K562 (cell line): Measurements from ENCODE around the gene PEX13. TPM values are rescaled to one million over a fixed set of nuclear protein-coding genes. Genes with fewer than 3 reads are reported as not detected.

Experiments used
- ATF1 ChIP-seq, 2 experiments: fragments of 450-650 bp in 1 of 2; IDR thresholded peaks; 2 replicates each; pipeline ENCODE4 v1.6.1; 2016; ENCODE audit warnings: missing compliant biosample characterization in 1 of 2, missing genetic modification characterization in 1 of 2
- CREM ChIP-seq: IDR thresholded peaks from 2 replicates; pipeline ENCODE4 v1.6.1; 2014; ENCODE audit warnings: antibody characterized with exemption, low read depth
- EP300 ChIP-seq: IDR thresholded peaks from 2 replicates; pipeline ENCODE4 v1.6.1; 2012; ENCODE audit warnings: low read length, improper control_type of control experiment
- GTF2F1 ChIP-seq: IDR thresholded peaks from 2 replicates; pipeline ENCODE4 v1.6.1; 2011; ENCODE audit warnings: low read depth, low read length, improper control_type of control experiment
- PRDM10 ChIP-seq: fragments of 450-650 bp; IDR thresholded peaks from 2 replicates; pipeline ENCODE4 v1.6.1; 2018; ENCODE audit not compliant: partially characterized antibody
- RNF2 ChIP-seq: sonication (generic); IDR thresholded peaks from 2 replicates; pipeline ENCODE4 v1.6.1; 2016
- SMAD1 ChIP-seq: fragments of 150-350 bp; IDR thresholded peaks from 2 replicates; pipeline ENCODE4 v1.6.1; 2014; ENCODE audit warnings: low read length, low read depth; ENCODE audit not compliant: partially characterized antibody
- TAF9B ChIP-seq: fragments of 450-650 bp; IDR thresholded peaks from 2 replicates; pipeline ENCODE4 v1.6.1; 2018; ENCODE audit warnings: mild to moderate bottlenecking; ENCODE audit not compliant: partially characterized antibody
- TFAM ChIP-seq: fragments of 250-450 bp; sonication (Bioruptor Pico); conservative IDR thresholded peaks from 2 replicates; pipeline ENCODE4 v1.5.0; 2021; ENCODE audit warnings: mild to moderate bottlenecking, moderate library complexity
- TOE1 ChIP-seq, 2 experiments: fragments of 450-650 bp in 1 of 2; sonication (generic) in 1 of 2; formaldehyde crosslinking in 1 of 2; IDR thresholded peaks; 2 replicates each; pipeline versions ENCODE4 v1.7.1 to v1.8.0; 2016 to 2022; ENCODE audit warnings: borderline replicate concordance in 2 of 2, mild to moderate bottlenecking in 2 of 2, antibody characterized with exemption in 1 of 2, inconsistent platforms in 1 of 2, low read depth in 1 of 2, missing genetic modification reagents in 1 of 2, moderate library complexity in 1 of 2
- YY1 ChIP-seq, 3 experiments: IDR thresholded peaks; 2 replicates each; pipeline ENCODE4 v1.6.1; 2011; ENCODE audit warnings: low read length in 2 of 3, mild to moderate bottlenecking in 2 of 3, moderate library complexity in 2 of 3, borderline replicate concordance in 1 of 3, control low read depth in 1 of 3, low read depth in 1 of 3; ENCODE audit not compliant: insufficient read depth in 3 of 3, insufficient replicate concordance in 2 of 3, control insufficient read depth in 1 of 3, insufficient read length in 1 of 3; ENCODE audit errors: extremely low read depth in 1 of 3
- ZHX1 ChIP-seq: fragments of 150-350 bp; conservative IDR thresholded peaks from 2 replicates; pipeline ENCODE4 v1.6.1; 2014; ENCODE audit warnings: low read length
- ZMIZ1 ChIP-seq, 2 experiments: fragments of 150-350 bp in 1 of 2; IDR thresholded peaks; 2 replicates each; pipeline ENCODE4 v1.6.1; 2012 to 2016; ENCODE audit warnings: low read depth in 2 of 2, low read length in 2 of 2, mild to moderate bottlenecking in 1 of 2, moderate library complexity in 1 of 2
- ZNF384 ChIP-seq: IDR thresholded peaks from 2 replicates; pipeline ENCODE4 v1.6.1; 2012; ENCODE audit warnings: low read depth, low read length, improper control_type of control experiment
- ZSCAN29 ChIP-seq: fragments of 450-650 bp; IDR thresholded peaks from 2 replicates; pipeline ENCODE4 v1.6.1; 2017
- polyA plus RNA-seq, 8 experiments: library from polyadenylated mRNA; depleted of rRNA in 4 of 8; stranded (reverse) in 5 of 8; unstranded in 3 of 8; fragments of >200 nt; fragmentation: Nextera tagmentation in 2 of 8; fragmentation: Illumina TruSeq in 1 of 8; extraction: Ambion mirVana in 2 of 8; extraction: Trizol in 1 of 8; gene quantifications; 2 replicates each; pipeline versions ENCODE4 v1.2.1 to v1.2.3, GENCODE V29; 2011 to 2014; ENCODE audit warnings: inconsistent platforms in 1 of 8, missing spikeins in 1 of 8
- total RNA-seq, 7 experiments: library from RNA; depleted of rRNA in 6 of 7; stranded (reverse); fragments of >200 nt in 6 of 7; fragmentation: Illumina TruSeq in 2 of 7; extraction: Trizol in 2 of 7; gene quantifications; 2 replicates each; pipeline versions ENCODE4 v1.2.1 to v1.2.3, GENCODE V29; 2011 to 2021; ENCODE audit warnings: low replicate concordance in 1 of 7

PEX13 gene
- total and polyA plus RNA-seq, 9 of the 15 experiments (the other 6 are each of a cell fraction or from before 2014, with no cell fraction given): 4.0 to 30.4 (median 18.8) TPM

GRCh38 chr2:61017556-61018317 is at the start of gene PEX13, which contains the start of gene PUS10 (continued):
- no peak; the same call in 1 of the 2 replicates for TF ChIP-seq ATF1 (CRISPR knock-in tag; IDR thresholded peaks at IDR 0.05)
- peak; percentile 80 for TF ChIP-seq ATF1 (tag; IDR thresholded peaks at IDR 0.05)
- TF ChIP-seq GTF2F1: no peak
- peak; percentile 29 for TF ChIP-seq SMAD1
- peak; percentile 96 for TF ChIP-seq TOE1 (IDR thresholded peaks at IDR 0.05; ENCODE audit: borderline replicate concordance)
- TF ChIP-seq TOE1 (CRISPR knock-in tag; IDR thresholded peaks at IDR 0.05; ENCODE audit: borderline replicate concordance, low read depth): no peak
- TF ChIP-seq TFAM (CRISPR knock-in tag): no peak
- TF ChIP-seq TAF9B: peak; percentile 48
- peak; percentile 76 for TF ChIP-seq PRDM10
- 0 out of 2 replicates have a peak, but pooled peaks have one; percentile 24 for TF ChIP-seq RNF2
- no peak for TF ChIP-seq ZHX1
- TF ChIP-seq YY1 (IDR thresholded peaks at IDR 0.05; ENCODE audit: borderline replicate concordance in 1 of 3, control insufficient read depth in 1 of 3, extremely low read depth in 1 of 3, insufficient read depth in 3 of 3, insufficient read length in 1 of 3, insufficient replicate concordance in 2 of 3, low read depth in 1 of 3, low read length in 2 of 3): peak; percentile 26 to 84 (median 72)
- TF ChIP-seq CREM: peak; percentile 82
- peak in 1 of 2 experiments; percentile 92; a peak in 2 of 4 replicates for TF ChIP-seq ZMIZ1 (IDR thresholded peaks at IDR 0.05; ENCODE audit: low read depth in 2 of 2, low read length in 2 of 2)
- TF ChIP-seq ZSCAN29: peak; percentile 100
- no peak for TF ChIP-seq EP300
- 0 out of 2 replicates have a peak, but pooled peaks have one; percentile 41 for TF ChIP-seq ZNF384
